DMS 273 (cell line): ENCODE results near the gene ADGRG7.
"Not testable (repeated sequence)": the region's sequence is repeated elsewhere in the genome, so short reads cannot be mapped to it uniquely, and the experiment has no call there.

Experiments used
- DNase-seq: peaks from one replicate; lab custom pipeline; 2025; ENCODE audit not compliant: unreplicated experiment; lab: John Stamatoyannopoulos, UW

ADGRG7 gene

GRCh38 chr3:100609305-100609704 lies at the start of gene ADGRG7:
Gene ADGRG7, plus strand, starts transcription at chr3:100609601. Its CDS starts 256 bp downstream, at chr3:100609857.
- no peak for DNase-seq

- DNase-seq = no peak
Measured at GRCh38 chr3:100560426-100560825, 49.0 kb upstream of the ADGRG7 start.

GRCh38 chr3:100561459-100562158 lies 47.8 kb upstream of the ADGRG7 start:
- no peak for DNase-seq

- no peak for DNase-seq
Measured at GRCh38 chr3:100562224-100562857, 47.1 kb upstream of the ADGRG7 start.

DNA sequence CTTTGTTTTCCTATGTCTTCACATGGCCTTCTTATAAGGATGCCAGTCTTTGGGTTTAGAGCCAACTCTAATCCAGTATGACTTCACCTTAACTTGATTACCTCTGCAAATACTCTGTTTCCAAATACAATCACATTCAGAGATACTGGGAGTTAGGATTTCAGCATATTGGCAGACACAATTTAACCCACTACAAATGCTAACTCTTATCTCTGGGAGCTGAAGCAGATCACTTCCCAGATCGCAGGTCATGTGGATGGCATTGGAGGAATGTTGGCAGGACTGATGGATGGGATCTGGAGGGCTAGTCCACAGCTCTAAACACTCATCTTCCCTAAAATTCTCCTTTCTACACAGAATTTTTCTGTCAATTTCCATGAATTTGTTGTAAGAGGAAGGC lies 46.2 kb upstream of the ADGRG7 start:
- no peak for DNase-seq

- DNase-seq = no peak
Measured at GRCh38 chr3:100563652-100564211, 45.7 kb upstream of the ADGRG7 start.

DNA sequence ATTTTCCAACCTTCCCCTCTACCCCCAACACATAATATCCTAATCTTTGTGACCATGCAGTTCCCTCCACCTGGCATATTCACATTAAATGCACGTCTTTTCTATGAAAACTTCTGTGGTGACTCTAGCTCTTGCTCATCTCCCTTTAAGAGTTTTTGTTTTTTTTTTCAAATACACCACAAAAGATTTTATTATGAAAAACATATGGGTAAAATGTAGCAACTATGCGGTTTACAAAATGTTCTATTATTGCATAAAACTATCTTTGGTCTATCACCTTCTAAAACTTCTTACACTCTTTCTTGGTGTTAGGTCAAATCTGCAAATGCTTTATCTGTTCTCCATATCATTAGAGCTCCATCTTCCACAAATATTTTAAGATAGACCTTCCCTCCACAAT lies 38.6 kb upstream of the ADGRG7 start:
- DNase-seq = no peak

GRCh38 chr3:100574536-100574935 lies 34.9 kb upstream of the ADGRG7 start:
- no peak for DNase-seq

DNA sequence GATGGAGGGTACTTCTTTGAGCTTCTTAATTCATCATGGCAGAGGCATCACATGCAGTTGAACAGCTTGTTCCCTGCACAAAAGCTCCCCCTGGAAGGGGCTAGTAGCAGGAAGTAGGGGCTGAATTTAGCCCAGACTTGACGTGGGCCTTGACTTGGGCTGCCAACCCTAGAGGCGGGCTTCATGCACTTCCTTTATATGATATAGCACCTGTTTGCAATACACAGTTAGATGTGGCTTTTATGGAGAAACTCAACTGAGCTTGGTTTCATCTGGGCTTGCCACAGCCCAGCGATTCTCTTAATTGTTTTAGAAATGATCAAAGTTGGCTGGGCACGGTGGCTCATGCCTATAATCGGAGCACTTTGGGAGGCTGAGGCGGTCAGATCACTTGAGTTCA lies 33.7 kb upstream of the ADGRG7 start:
- DNase-seq = no peak

- peak; percentile 12 for DNase-seq
Measured at GRCh38 chr3:100577382-100578008, 31.9 kb upstream of the ADGRG7 start.

GRCh38 chr3:100578646-100579045 lies 30.8 kb upstream of the ADGRG7 start:
- no peak for DNase-seq

DNA sequence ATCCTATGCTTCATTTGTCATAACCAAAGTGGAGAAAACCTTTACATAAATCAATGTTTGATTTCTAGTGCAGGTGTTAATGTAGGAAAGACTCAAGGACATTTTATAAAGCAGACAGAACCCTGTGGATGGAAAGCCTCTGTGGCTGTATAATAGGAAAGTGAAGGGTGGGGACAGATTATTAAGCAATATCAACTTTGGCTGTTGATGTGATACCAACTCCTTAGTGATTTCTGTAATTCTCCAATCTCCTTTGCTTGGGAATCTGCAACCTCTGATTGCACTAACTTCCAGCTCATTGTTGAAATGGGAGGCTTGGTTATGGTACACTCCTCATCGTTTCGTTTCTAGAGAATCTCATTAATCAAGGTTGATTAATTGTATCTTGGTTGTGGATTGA lies 29.3 kb upstream of the ADGRG7 start:
- DNase-seq = no peak

DNA sequence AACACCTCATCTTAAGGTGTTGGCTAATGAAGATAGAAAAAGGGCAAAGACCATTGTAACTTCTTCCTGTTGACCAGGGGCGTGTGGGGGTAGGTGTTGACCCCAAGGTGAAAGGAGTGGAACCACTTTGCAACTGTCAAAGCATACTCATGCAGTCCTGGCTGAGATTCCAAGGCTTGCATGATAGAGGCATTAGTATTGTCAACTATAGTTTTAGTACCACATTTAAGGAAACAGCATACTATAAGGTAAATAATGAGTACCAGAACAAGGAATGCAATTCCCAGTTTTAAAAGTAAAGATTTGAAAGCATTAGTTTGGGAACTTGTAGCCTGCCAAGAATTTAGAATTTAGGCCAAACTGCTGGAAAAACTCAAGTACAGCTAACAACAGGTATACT lies 27.8 kb upstream of the ADGRG7 start:
- DNase-seq = no peak

- DNase-seq = not testable (repeated sequence)
Measured at GRCh38 chr3:100582157-100582556, 27.2 kb upstream of the ADGRG7 start.

GRCh38 chr3:100584101-100584660 lies 25.2 kb upstream of the ADGRG7 start:
- no peak for DNase-seq

DNA sequence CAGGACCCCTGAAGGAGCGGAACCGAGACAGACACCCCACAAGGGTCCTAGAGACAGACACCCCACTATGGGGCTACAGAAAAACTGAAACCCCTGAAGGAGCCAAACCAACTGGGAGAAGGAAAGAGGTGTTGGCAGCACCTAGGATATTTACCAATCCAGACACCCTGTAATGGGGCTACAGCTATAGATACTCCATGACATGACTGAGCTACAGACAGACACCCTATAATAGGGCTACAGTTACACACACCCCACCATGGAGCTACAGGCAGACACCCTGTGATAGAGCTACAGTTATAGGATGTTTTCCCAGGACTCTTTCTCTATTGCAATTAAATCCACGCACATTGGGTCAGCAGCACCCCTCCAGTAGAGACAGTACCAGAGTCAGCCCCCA lies 22.6 kb upstream of the ADGRG7 start:
- no peak for DNase-seq

DNA sequence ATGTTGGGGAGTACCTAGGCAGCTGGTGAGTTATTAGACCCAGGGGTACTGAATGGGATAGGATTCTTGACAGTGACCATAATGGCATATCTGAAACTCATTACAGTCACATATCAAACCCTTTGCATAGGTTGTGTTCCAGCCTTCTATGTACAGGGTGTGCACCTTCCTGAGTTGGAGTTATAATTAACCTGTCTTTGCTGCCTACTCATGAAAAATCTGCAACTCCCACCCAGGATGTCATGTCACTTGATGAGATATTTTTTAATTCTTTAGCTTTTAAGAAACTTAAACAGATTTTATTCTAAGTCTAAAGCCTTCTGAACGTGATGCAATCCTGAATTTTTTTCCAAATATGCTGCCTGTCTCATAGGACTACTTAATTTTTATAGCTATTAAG lies 21.1 kb upstream of the ADGRG7 start:
- no peak for DNase-seq

GRCh38 chr3:100590114-100590839 lies 19.1 kb upstream of the ADGRG7 start:
- peak; percentile 88 for DNase-seq

DNA sequence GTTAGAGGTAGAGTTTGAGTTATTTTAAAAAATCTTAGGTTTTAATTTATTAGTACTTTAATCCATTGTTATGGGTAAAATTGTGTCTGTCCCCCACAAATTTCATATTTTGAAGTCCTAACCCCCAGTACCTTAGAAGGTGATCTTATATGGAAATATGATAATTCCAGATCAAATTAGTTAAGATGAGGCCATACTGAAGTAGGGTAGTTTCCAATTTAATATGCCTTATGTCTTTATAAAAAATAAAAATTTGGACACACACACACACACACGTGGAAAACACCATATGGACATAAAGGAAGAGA lies 18.6 kb upstream of the ADGRG7 start:
- no peak for DNase-seq

DNA sequence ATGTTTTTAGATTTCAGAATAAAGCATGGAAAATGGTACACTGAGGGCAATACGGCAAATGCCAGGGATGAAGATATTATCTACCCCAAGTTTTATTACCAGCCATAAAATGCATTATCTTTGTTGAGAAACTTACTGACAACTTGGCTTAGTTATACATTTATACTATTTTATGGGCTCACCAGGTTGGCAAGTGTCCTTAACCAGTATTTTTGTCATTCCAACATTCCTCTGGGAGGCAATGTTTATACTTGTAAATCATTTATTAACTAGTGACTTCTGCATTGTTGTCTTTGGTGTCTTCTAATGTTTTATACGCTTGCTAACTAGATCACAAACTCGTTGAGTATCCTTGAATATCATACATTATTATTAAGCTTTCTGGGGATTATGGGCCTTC lies 18.0 kb upstream of the ADGRG7 start:
- DNase-seq = no peak
